ENCODE results near the gene RUSF1. TPM values are rescaled to one million over a fixed set of nuclear protein-coding genes. Genes with fewer than 3 reads are reported as not detected.
"Not testable (repeated sequence)": the region's sequence is repeated elsewhere in the genome, so short reads cannot be mapped to it uniquely, and the experiment has no call there.

The RUSF1 gene
- polyA plus RNA-seq, 1 donor: 45.5 TPM

- DNase-seq (ENCODE audit: low read depth): no peak
Measured at GRCh38 chr16:31487071-31487719, 21.0 kb downstream of the RUSF1 start.

- DNase-seq (ENCODE audit: low read depth): no peak
Measured at GRCh38 chr16:31486045-31486444, 22.1 kb downstream of the RUSF1 start.

- DNase-seq (ENCODE audit: low read depth): no peak
Measured at GRCh38 chr16:31485571-31485970, 22.6 kb downstream of the RUSF1 start.

- DNase-seq (ENCODE audit: low read depth): no peak
Measured at GRCh38 chr16:31484491-31485171, 23.6 kb downstream of the RUSF1 start.

- DNase-seq (ENCODE audit: low read depth): not testable (repeated sequence)
Measured at GRCh38 chr16:31484048-31484447, 24.1 kb downstream of the RUSF1 start.

- DNase-seq (ENCODE audit: low read depth): no peak
Measured at GRCh38 chr16:31483081-31483480, 25.1 kb downstream of the RUSF1 start, which contains the start of gene SLC5A2. TSS of gene SLC5A2 (plus strand) at chr16:31483123. CDS start at chr16:31483137, 14 bp downstream.

- no peak for DNase-seq (ENCODE audit: low read depth)
Measured at GRCh38 chr16:31480851-31481536, 27.2 kb downstream of the RUSF1 start.

GRCh38 chr16:31479751-31480150 lies 28.4 kb downstream of the RUSF1 start:
- no peak for DNase-seq (ENCODE audit: low read depth)

- DNase-seq (ENCODE audit: low read depth): no peak
Measured at GRCh38 chr16:31478956-31479355, 29.2 kb downstream of the RUSF1 start.

GRCh38 chr16:31477220-31478216 lies 30.7 kb downstream of the RUSF1 start:
- DNase-seq (ENCODE audit: low read depth): no peak

GRCh38 chr16:31476303-31477219 lies 31.6 kb downstream of the RUSF1 start:
- DNase-seq (ENCODE audit: low read depth): no peak

- no peak for DNase-seq (ENCODE audit: low read depth)
Measured at GRCh38 chr16:31475946-31476302, 32.3 kb downstream of the RUSF1 start.

- no peak for DNase-seq (ENCODE audit: low read depth)
Measured at GRCh38 chr16:31474773-31475738, 33.1 kb downstream of the RUSF1 start.

- no peak for DNase-seq (ENCODE audit: low read depth)
Measured at GRCh38 chr16:31474173-31474714, 33.9 kb downstream of the RUSF1 start.

- DNase-seq (ENCODE audit: low read depth): no peak
Measured at GRCh38 chr16:31473264-31473984, 34.8 kb downstream of the RUSF1 start.

- DNase-seq (ENCODE audit: low read depth): no peak
Measured at GRCh38 chr16:31472709-31473203, 35.4 kb downstream of the RUSF1 start.

- no peak for DNase-seq (ENCODE audit: low read depth)
Measured at GRCh38 chr16:31471875-31472708, 36.1 kb downstream of the RUSF1 start, which contains the start of gene TGFB1I1. TSS of gene TGFB1I1 (plus strand) at chr16:31472152. CDS start at chr16:31472189, 37 bp downstream.
